Fibroblast of lung (primary cell): ENCODE data around the gene ITPRIPL1. TPM values are rescaled to one million over a fixed set of nuclear protein-coding genes. Genes with fewer than 3 reads are reported as not detected.

ENCODE experiments used
- DNase-seq, 2 donors: peaks; one replicate each; pipeline versions ENCODE4 v3.0.0 to v3.0.0-alpha.2; 2010; ENCODE audit warnings: low read depth in 2 of 2
- H2AFZ ChIP-seq: 2 replicates; pipeline ENCODE4 v1.5.1; 2012; ENCODE audit warnings: low read length, control low read depth, inconsistent platforms
- H3K27ac ChIP-seq: 2 replicates; pipeline ENCODE4 v1.5.1; 2011; ENCODE audit warnings: low read length, control low read depth; ENCODE audit not compliant: insufficient read depth
- H3K27me3 ChIP-seq: 2 replicates; pipeline ENCODE4 v1.5.1; 2011; ENCODE audit warnings: mild to moderate bottlenecking, low read length; ENCODE audit not compliant: control insufficient read depth, insufficient read depth
- H3K36me3 ChIP-seq: 2 replicates; pipeline ENCODE4 v1.5.1; 2011; ENCODE audit warnings: low read length; ENCODE audit not compliant: control insufficient read depth, insufficient read depth
- H3K4me1 ChIP-seq: 2 replicates; pipeline ENCODE4 v1.5.1; 2011; ENCODE audit warnings: low read length; ENCODE audit not compliant: control insufficient read depth, insufficient read depth; ENCODE audit errors: extremely low read depth
- H3K4me2 ChIP-seq: 2 replicates; pipeline ENCODE4 v1.5.1; 2011; ENCODE audit warnings: low read length, control low read depth; ENCODE audit not compliant: insufficient read depth; ENCODE audit errors: extremely low read depth
- H3K4me3 ChIP-seq, 4 experiments: fragments of 200-600 bp in 1 of 4; sonication (generic) in 1 of 4; replicated peaks in 1 of 4; 2 replicates each; pipeline ENCODE4 v1.5.1; 2011 to 2016; ENCODE audit warnings: low read length in 4 of 4, low read depth in 3 of 4, mild to moderate bottlenecking in 3 of 4, control low read depth in 2 of 4, inconsistent platforms in 1 of 4, mixed read lengths in 1 of 4; ENCODE audit not compliant: insufficient read depth in 1 of 4; ENCODE audit errors: control extremely low read depth in 1 of 4
- H3K79me2 ChIP-seq: 2 replicates; pipeline ENCODE4 v1.5.1; 2012; ENCODE audit warnings: mild to moderate bottlenecking, low read length, inconsistent platforms; ENCODE audit not compliant: control insufficient read depth, insufficient read depth
- H3K9ac ChIP-seq: 2 replicates; pipeline ENCODE4 v1.5.1; 2011; ENCODE audit warnings: mild to moderate bottlenecking, low read length, control low read depth; ENCODE audit not compliant: insufficient read depth
- H3K9me3 ChIP-seq: 2 replicates; pipeline ENCODE4 v1.5.1; 2012; ENCODE audit warnings: low read depth, low read length; ENCODE audit not compliant: control insufficient read depth, insufficient read depth
- H4K20me1 ChIP-seq: 2 replicates; pipeline ENCODE4 v1.5.1; 2011; ENCODE audit warnings: low read length; ENCODE audit not compliant: control insufficient read depth, insufficient read depth; ENCODE audit errors: extremely low read depth
- EZH2 ChIP-seq: IDR thresholded peaks from 2 replicates; pipeline ENCODE4 v1.5.1; 2012; ENCODE audit warnings: low read length, control low read depth, mild to moderate bottlenecking; ENCODE audit errors: missing control alignments
- polyA plus RNA-seq, 2 donors: library from polyadenylated mRNA; depleted of rRNA in 1 of 2; stranded (reverse) in 1 of 2; unstranded in 1 of 2; fragments of >200 nt; gene quantifications; 2 replicates each; pipeline ENCODE4 v1.2.1, GENCODE V29; 2011 to 2012; ENCODE audit warnings: missing spikeins in 1 of 2
- total RNA-seq: library from RNA; depleted of rRNA; stranded (reverse); fragments of >200 nt; gene quantifications from 2 replicates; pipeline ENCODE4 v1.2.1, GENCODE V29; 2014
- TF ChIP-seq, protein P1 (sequence below), 2 donors: IDR thresholded peaks in 1 of 2; conservative IDR thresholded peaks in 1 of 2; 1 replicate in 1 of 2; 2 replicates in 1 of 2; pipeline ENCODE4 v1.5.1; 2011 to 2012; ENCODE audit warnings: low read length in 2 of 2, control low read depth in 1 of 2, inconsistent platforms in 1 of 2, low read depth in 1 of 2, mild to moderate bottlenecking in 1 of 2

The ITPRIPL1 gene
- total and polyA plus RNA-seq, 2 donors (not counting 1 experiment from before 2014, with no cell fraction given) = 2.0 to 4.1 TPM

DNA sequence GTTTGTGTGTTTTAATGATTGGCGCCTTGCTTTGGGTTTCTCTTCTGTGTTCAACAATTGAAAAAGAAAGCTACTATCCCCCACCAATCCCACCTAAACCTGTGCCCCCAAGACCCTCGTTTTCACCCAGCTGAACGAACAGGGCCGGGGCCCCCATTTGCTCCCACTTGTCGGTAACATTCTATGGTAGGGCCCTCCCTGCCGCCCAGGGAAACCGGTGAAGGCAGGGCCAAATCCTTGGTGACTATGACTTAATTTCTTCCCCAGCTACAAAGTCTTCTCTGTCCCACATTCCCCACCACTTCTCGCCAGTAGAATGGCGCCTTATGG, 19.2 kb upstream of the ITPRIPL1 start:
- H4K20me1 ChIP-seq = no peaks in the 10 kb centered on the region
- peak overlapping the region; percentile 25 for H3K9ac ChIP-seq
- peak overlapping the region; percentile 62 to 99 (median 95) for H3K4me3 ChIP-seq
- peaks cover 12% of the 10 kb centered on the region for H3K36me3 ChIP-seq
- peaks cover 15% of the 10 kb centered on the region for H3K79me2 ChIP-seq
- peak overlapping the region; percentile 71 for H2AFZ ChIP-seq
- peak overlapping the region; percentile 81 for H3K27ac ChIP-seq
- no peak for TF ChIP-seq EZH2
- TF ChIP-seq, protein P1, sequence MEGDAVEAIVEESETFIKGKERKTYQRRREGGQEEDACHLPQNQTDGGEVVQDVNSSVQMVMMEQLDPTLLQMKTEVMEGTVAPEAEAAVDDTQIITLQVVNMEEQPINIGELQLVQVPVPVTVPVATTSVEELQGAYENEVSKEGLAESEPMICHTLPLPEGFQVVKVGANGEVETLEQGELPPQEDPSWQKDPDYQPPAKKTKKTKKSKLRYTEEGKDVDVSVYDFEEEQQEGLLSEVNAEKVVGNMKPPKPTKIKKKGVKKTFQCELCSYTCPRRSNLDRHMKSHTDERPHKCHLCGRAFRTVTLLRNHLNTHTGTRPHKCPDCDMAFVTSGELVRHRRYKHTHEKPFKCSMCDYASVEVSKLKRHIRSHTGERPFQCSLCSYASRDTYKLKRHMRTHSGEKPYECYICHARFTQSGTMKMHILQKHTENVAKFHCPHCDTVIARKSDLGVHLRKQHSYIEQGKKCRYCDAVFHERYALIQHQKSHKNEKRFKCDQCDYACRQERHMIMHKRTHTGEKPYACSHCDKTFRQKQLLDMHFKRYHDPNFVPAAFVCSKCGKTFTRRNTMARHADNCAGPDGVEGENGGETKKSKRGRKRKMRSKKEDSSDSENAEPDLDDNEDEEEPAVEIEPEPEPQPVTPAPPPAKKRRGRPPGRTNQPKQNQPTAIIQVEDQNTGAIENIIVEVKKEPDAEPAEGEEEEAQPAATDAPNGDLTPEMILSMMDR (conservative IDR thresholded peaks at IDR 0.05 in 1 of 2, IDR thresholded peaks at IDR 0.05 in 1 of 2; ENCODE audit: low read depth in 1 of 2, low read length in 2 of 2) = no peak
- H3K4me2 ChIP-seq = peak overlapping the region; percentile 85
- H3K4me1 ChIP-seq = peaks cover 5% of the 10 kb centered on the region
- H3K9me3 ChIP-seq = no peaks in the 10 kb centered on the region
- DNase-seq = no peak
- no peaks in the 10 kb centered on the region for H3K27me3 ChIP-seq

DNA sequence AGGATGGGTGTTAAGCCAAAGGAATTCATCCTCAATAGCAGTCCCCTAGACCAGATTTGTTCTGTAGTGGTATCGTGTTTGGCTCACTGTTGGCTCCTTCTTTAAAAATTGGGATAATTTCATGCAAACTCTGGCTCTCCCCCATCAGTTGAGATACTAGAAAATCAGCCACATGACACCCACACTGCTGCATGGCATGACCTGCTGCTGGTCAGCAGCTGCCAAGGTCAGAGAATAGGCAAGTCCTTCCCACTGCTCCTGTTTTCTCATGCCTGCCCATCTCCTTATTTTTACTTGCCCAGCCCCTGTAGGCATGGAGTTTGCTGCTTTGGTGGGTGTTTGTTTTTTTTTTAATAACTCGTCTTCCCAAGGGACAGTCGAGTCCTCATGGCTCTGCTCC, 18.7 kb upstream of the ITPRIPL1 start:
- TF ChIP-seq, protein P1 (conservative IDR thresholded peaks at IDR 0.05 in 1 of 2, IDR thresholded peaks at IDR 0.05 in 1 of 2; ENCODE audit: low read depth in 1 of 2, low read length in 2 of 2) = no peak
- no peak for TF ChIP-seq EZH2

DNA sequence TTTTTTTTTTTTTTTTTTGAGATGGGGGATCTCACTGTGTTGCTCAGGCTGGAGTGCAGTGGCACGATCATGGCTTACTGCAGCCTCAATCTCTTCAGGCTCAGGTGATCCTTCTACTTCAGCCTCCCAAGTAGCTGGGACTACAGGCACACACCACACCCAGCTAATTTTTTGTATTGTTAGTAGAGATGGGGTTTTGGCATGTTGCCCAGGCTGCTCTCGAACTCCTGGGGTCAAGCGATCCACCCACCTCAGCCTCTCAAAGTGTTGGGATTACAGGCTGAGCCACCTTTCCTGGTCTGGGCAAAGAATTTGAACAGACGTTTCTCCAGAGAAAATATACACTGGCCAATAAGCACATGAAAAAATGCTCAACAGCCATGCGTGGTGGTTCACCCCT, 16.9 kb upstream of the ITPRIPL1 start:
- peaks cover 11% of the 10 kb centered on the region for H3K79me2 ChIP-seq
- no peak for DNase-seq
- no peak overlapping the region for H2AFZ ChIP-seq
- no peak overlapping the region for H3K4me2 ChIP-seq
- H3K27me3 ChIP-seq = no peaks in the 10 kb centered on the region
- no peak overlapping the region for H3K4me3 ChIP-seq
- H3K27ac ChIP-seq = no peak overlapping the region
- H4K20me1 ChIP-seq = no peaks in the 10 kb centered on the region
- no peak overlapping the region for H3K9ac ChIP-seq
- TF ChIP-seq, protein P1 (conservative IDR thresholded peaks at IDR 0.05 in 1 of 2, IDR thresholded peaks at IDR 0.05 in 1 of 2; ENCODE audit: low read depth in 1 of 2, low read length in 2 of 2) = no peak
- TF ChIP-seq EZH2 = no peak
- H3K4me1 ChIP-seq = peaks cover 5% of the 10 kb centered on the region
- no peaks in the 10 kb centered on the region for H3K9me3 ChIP-seq
- H3K36me3 ChIP-seq = no peaks in the 10 kb centered on the region

More for the DNA sequence above, 18.7 kb upstream of the ITPRIPL1 start:
- H3K9me3 ChIP-seq = no peaks in the 10 kb centered on the region
- no peaks in the 10 kb centered on the region for H4K20me1 ChIP-seq
- H3K4me2 ChIP-seq = peak overlapping the region; percentile 85
- H3K4me1 ChIP-seq = peaks cover 5% of the 10 kb centered on the region
- H3K9ac ChIP-seq = no peak overlapping the region
- no peaks in the 10 kb centered on the region for H3K27me3 ChIP-seq
- peak overlapping the region; percentile 71 for H2AFZ ChIP-seq
- H3K36me3 ChIP-seq = peaks cover 9% of the 10 kb centered on the region
- H3K4me3 ChIP-seq = peak overlapping the region; percentile 62 to 99 (median 95)
- H3K27ac ChIP-seq = no peak overlapping the region
- H3K79me2 ChIP-seq = peaks cover 15% of the 10 kb centered on the region
- DNase-seq = no peak
